Neural cell (in vitro differentiated cells): Measurements from ENCODE around the gene IRX4. TPM values are rescaled to one million over a fixed set of nuclear protein-coding genes. Genes with fewer than 3 reads are reported as not detected.

Experiments used
- H2AFZ ChIP-seq: fragments of 200-600, 300-800 bp; sonication (generic), shearing (Covaris generic); 2 replicates; pipeline ENCODE4 v1.6.0; 2014; ENCODE audit warnings: low read depth, mild to moderate bottlenecking, antibody characterized with exemption, low read length, moderate library complexity
- H3F3A ChIP-seq: fragments of 200-600 bp; shearing (Covaris generic); 2 replicates; pipeline ENCODE4 v1.6.1; 2016; ENCODE audit warnings: mild to moderate bottlenecking, moderate library complexity, mixed read lengths, antibody characterized with exemption, low read length; ENCODE audit not compliant: insufficient read depth, poor library complexity, severe bottlenecking
- H3K27ac ChIP-seq: fragments of 200-600, 300-800 bp; sonication (generic), shearing (Covaris generic); 2 replicates; pipeline ENCODE4 v1.5.1; 2014; ENCODE audit warnings: mild to moderate bottlenecking, low read length, moderate library complexity
- H3K27me3 ChIP-seq: fragments of 300-800, 200-600 bp; sonication (generic), shearing (Covaris generic); 2 replicates; pipeline ENCODE4 v1.6.0; 2014; ENCODE audit warnings: mild to moderate bottlenecking, low read depth, low read length, moderate library complexity; ENCODE audit not compliant: insufficient read depth
- H3K36me3 ChIP-seq: fragments of 300-800, 200-600 bp; sonication (generic), shearing (Covaris generic); 2 replicates; pipeline ENCODE4 v1.5.1; 2014; ENCODE audit warnings: mild to moderate bottlenecking, antibody characterized with exemption, low read length, moderate library complexity; ENCODE audit not compliant: insufficient read depth
- H3K4me2 ChIP-seq: fragments of 300-800, 200-600 bp; sonication (generic), shearing (Covaris generic); 2 replicates; pipeline ENCODE4 v1.6.0; 2014; ENCODE audit warnings: mild to moderate bottlenecking, low read length
- H3K4me3 ChIP-seq: fragments of 300-800, 200-600 bp; sonication (generic), shearing (Covaris generic); 2 replicates; pipeline ENCODE4 v1.5.1; 2014; ENCODE audit warnings: mild to moderate bottlenecking, low read length, moderate library complexity
- H3K79me2 ChIP-seq: fragments of 200-600 bp; shearing (Covaris generic); replicated peaks from 2 replicates; pipeline ENCODE4 v1.6.0; 2014; ENCODE audit warnings: mild to moderate bottlenecking, low read length, moderate library complexity; ENCODE audit not compliant: insufficient read depth
- H3K9ac ChIP-seq: fragments of 300-800, 200-600 bp; sonication (generic), shearing (Covaris generic); 2 replicates; pipeline ENCODE4 v1.6.1; 2016; ENCODE audit warnings: mild to moderate bottlenecking, low read length, mixed read lengths
- H3K9me2 ChIP-seq: fragments of 200-600 bp; shearing (Covaris generic); 2 replicates; pipeline ENCODE4 v1.6.1; 2016; ENCODE audit warnings: mild to moderate bottlenecking, low read length, mixed read lengths; ENCODE audit not compliant: insufficient read depth
- H3K9me3 ChIP-seq: fragments of 200-600, 300-800 bp; sonication (generic), shearing (Covaris generic); 2 replicates; pipeline ENCODE4 v1.6.1; 2016; ENCODE audit warnings: mild to moderate bottlenecking, mixed run types, low read length, moderate library complexity, mixed read lengths
- H4K20me1 ChIP-seq: fragments of 200-600 bp; shearing (Covaris generic); 2 replicates; pipeline ENCODE4 v1.6.1; 2016; ENCODE audit warnings: mild to moderate bottlenecking, mixed run types; ENCODE audit not compliant: insufficient read depth
- CTCF ChIP-seq: fragments of 450-650 bp; IDR thresholded peaks from 2 replicates; pipeline ENCODE4 v1.5.1; 2014; ENCODE audit warnings: antibody characterized with exemption, mild to moderate bottlenecking, moderate library complexity; ENCODE audit not compliant: poor library complexity, severe bottlenecking
- EP300 ChIP-seq: fragments of 450-650 bp; conservative IDR thresholded peaks from 2 replicates; pipeline ENCODE4 v1.6.1; 2014; ENCODE audit warnings: antibody characterized with exemption, mild to moderate bottlenecking, moderate library complexity; ENCODE audit not compliant: poor library complexity, severe bottlenecking
- EZH2 ChIP-seq: fragments of 200-600, 300-800 bp; shearing (Covaris generic), sonication (generic); IDR thresholded peaks from 2 replicates; pipeline ENCODE4 v1.6.1; 2014; ENCODE audit warnings: antibody characterized with exemption, low read length, borderline replicate concordance, mild to moderate bottlenecking; ENCODE audit not compliant: insufficient read depth, poor library complexity, severe bottlenecking
- MXI1 ChIP-seq: fragments of 450-650 bp; conservative IDR thresholded peaks from 2 replicates; pipeline ENCODE4 v1.6.1; 2014; ENCODE audit warnings: antibody characterized with exemption, mild to moderate bottlenecking; ENCODE audit not compliant: poor library complexity, severe bottlenecking
- POLR2AphosphoS5 ChIP-seq: IDR thresholded peaks from 2 replicates; pipeline ENCODE4 v1.6.1; 2012
- RAD21 ChIP-seq: fragments of 450-650 bp; conservative IDR thresholded peaks from 2 replicates; pipeline ENCODE4 v1.6.1; 2014; ENCODE audit warnings: antibody characterized with exemption, mild to moderate bottlenecking, moderate library complexity
- REST ChIP-seq: IDR thresholded peaks from 2 replicates; pipeline ENCODE4 v1.6.1; 2012; ENCODE audit warnings: borderline replicate concordance
- SMC3 ChIP-seq: fragments of 450-650 bp; conservative IDR thresholded peaks from 2 replicates; pipeline ENCODE4 v1.6.1; 2014; ENCODE audit warnings: antibody characterized with exemption, mild to moderate bottlenecking, moderate library complexity; ENCODE audit not compliant: poor library complexity
- TAF1 ChIP-seq: IDR thresholded peaks from 2 replicates; pipeline ENCODE4 v1.6.1; 2012; ENCODE audit warnings: low read depth
- polyA plus RNA-seq: library from polyadenylated mRNA; depleted of rRNA; stranded (reverse); fragments of >200 nt; gene quantifications from 2 replicates; pipeline ENCODE4 v1.2.3, GENCODE V29; 2014

Gene IRX4
- polyA plus RNA-seq, 1 donor from 2014 or later: not detected

GRCh38 chr5:1832511-1833250, 50.0 kb downstream of the IRX4 start:
- no peaks in the 10 kb centered on the region for H3K27me3 ChIP-seq
- H3K36me3 ChIP-seq: no peaks in the 10 kb centered on the region
- no peaks in the 10 kb centered on the region for H4K20me1 ChIP-seq
- no peak overlapping the region for H3K4me3 ChIP-seq
- H3K4me2 ChIP-seq: no peak overlapping the region
- H2AFZ ChIP-seq: no peak overlapping the region
- H3K9ac ChIP-seq: no peak overlapping the region
- H3K27ac ChIP-seq: no peak overlapping the region
- H3F3A ChIP-seq: no peaks in the 10 kb centered on the region
- H3K9me3 ChIP-seq: no peaks in the 10 kb centered on the region
- no peaks in the 10 kb centered on the region for H3K9me2 ChIP-seq
- H3K79me2 ChIP-seq: no peaks in the 10 kb centered on the region
- no peak for TF ChIP-seq MXI1
- no peak for TF ChIP-seq TAF1
- TF ChIP-seq RAD21: no peak
- TF ChIP-seq EZH2: no peak
- no peak for TF ChIP-seq SMC3
- TF ChIP-seq EP300: no peak
- no peak for TF ChIP-seq REST

- no peaks in the 10 kb centered on the region for H4K20me1 ChIP-seq
- H3K27me3 ChIP-seq: no peaks in the 10 kb centered on the region
- H3K9me2 ChIP-seq: no peaks in the 10 kb centered on the region
- H3K4me2 ChIP-seq: no peak overlapping the region
- H3F3A ChIP-seq: no peaks in the 10 kb centered on the region
- H3K27ac ChIP-seq: no peak overlapping the region
- TF ChIP-seq TAF1: no peak
- TF ChIP-seq EZH2: no peak
- TF ChIP-seq SMC3: no peak
- TF ChIP-seq EP300: no peak
- no peak for TF ChIP-seq RAD21
- no peak for TF ChIP-seq POLR2AphosphoS5
- no peak for TF ChIP-seq CTCF
- no peak for TF ChIP-seq MXI1
- TF ChIP-seq REST: no peak
- H2AFZ ChIP-seq: no peak overlapping the region
- H3K79me2 ChIP-seq: no peaks in the 10 kb centered on the region
- H3K36me3 ChIP-seq: no peaks in the 10 kb centered on the region
- H3K4me3 ChIP-seq: no peak overlapping the region
- no peaks in the 10 kb centered on the region for H3K9me3 ChIP-seq
- H3K9ac ChIP-seq: no peak overlapping the region
These were observed 50.9 kb downstream of the IRX4 start for GRCh38 chr5:1831677-1832313.
